DOHH2 (cell line): ENCODE results near the gene LAMB3.

Experiments used
- H3F3A ChIP-seq: fragments of 200-600 bp; sonication (generic), shearing (Covaris generic); 2 replicates; pipeline ENCODE4 v1.6.0; 2016; ENCODE audit warnings: antibody characterized with exemption, mild to moderate bottlenecking; ENCODE audit not compliant: control insufficient read depth, insufficient read depth
- H3K27ac ChIP-seq: fragments of 200-600 bp; sonication (generic); 2 replicates; pipeline ENCODE4 v1.5.1; 2014; ENCODE audit warnings: low read depth, mild to moderate bottlenecking, low read length, moderate library complexity
- H3K27me3 ChIP-seq: fragments of 200-600 bp; sonication (generic); 2 replicates; pipeline ENCODE4 v1.6.1; 2014; ENCODE audit warnings: mild to moderate bottlenecking, low read length, mixed read lengths; ENCODE audit not compliant: control insufficient read depth
- H3K36me3 ChIP-seq: fragments of 200-600 bp; sonication (generic); 2 replicates; pipeline ENCODE4 v1.6.1; 2014; ENCODE audit warnings: mild to moderate bottlenecking, low read length, moderate library complexity, mixed read lengths; ENCODE audit not compliant: control insufficient read depth
- H3K4me1 ChIP-seq: fragments of 200-600 bp; sonication (generic); 2 replicates; pipeline ENCODE4 v1.6.1; 2014; ENCODE audit warnings: mild to moderate bottlenecking, low read length, mixed read lengths; ENCODE audit not compliant: control insufficient read depth
- H3K4me2 ChIP-seq: fragments of 200-600 bp; sonication (generic); 2 replicates; pipeline ENCODE4 v1.6.0; 2014; ENCODE audit warnings: mild to moderate bottlenecking, low read length, moderate library complexity
- H3K4me3 ChIP-seq: fragments of 200-600 bp; sonication (generic); 2 replicates; pipeline ENCODE4 v1.5.1; 2014; ENCODE audit warnings: mild to moderate bottlenecking, low read length, mixed read lengths
- H3K79me2 ChIP-seq: fragments of 200-600 bp; sonication (generic); 2 replicates; pipeline ENCODE4 v1.6.1; 2014; ENCODE audit warnings: mild to moderate bottlenecking, low read length, mixed read lengths; ENCODE audit not compliant: control insufficient read depth
- H3K9me2 ChIP-seq: fragments of 200-600 bp; sonication (generic); replicated peaks from 2 replicates; pipeline ENCODE4 v1.6.1; 2014; ENCODE audit warnings: mild to moderate bottlenecking, low read length, mixed read lengths; ENCODE audit not compliant: control insufficient read depth
- H3K9me3 ChIP-seq: fragments of 200-600 bp; sonication (generic); 2 replicates; pipeline ENCODE4 v1.6.1; 2014; ENCODE audit warnings: antibody characterized with exemption, low read length, mixed read lengths; ENCODE audit not compliant: control insufficient read depth, insufficient read depth
- H4K20me1 ChIP-seq: fragments of 200-600 bp; sonication (generic); 2 replicates; pipeline ENCODE4 v1.6.0; 2014; ENCODE audit warnings: low read depth, mild to moderate bottlenecking, antibody characterized with exemption, low read length, moderate library complexity; ENCODE audit not compliant: control insufficient read depth, insufficient read depth
- EZH2phosphoT487 ChIP-seq: fragments of 200-600 bp; sonication (generic); IDR thresholded peaks from 2 replicates; pipeline ENCODE4 v1.6.1; 2017; ENCODE audit warnings: borderline replicate concordance, mild to moderate bottlenecking, antibody characterized with exemption, low read length, moderate library complexity, mixed read lengths
- TF ChIP-seq, protein P1 (sequence below): fragments of 200-600 bp; sonication (generic); IDR thresholded peaks from one replicate; pipeline ENCODE4 v1.5.1; 2014; ENCODE audit warnings: antibody characterized with exemption, mild to moderate bottlenecking, low read depth, low read length; ENCODE audit not compliant: poor library complexity, severe bottlenecking

Gene LAMB3

DNA sequence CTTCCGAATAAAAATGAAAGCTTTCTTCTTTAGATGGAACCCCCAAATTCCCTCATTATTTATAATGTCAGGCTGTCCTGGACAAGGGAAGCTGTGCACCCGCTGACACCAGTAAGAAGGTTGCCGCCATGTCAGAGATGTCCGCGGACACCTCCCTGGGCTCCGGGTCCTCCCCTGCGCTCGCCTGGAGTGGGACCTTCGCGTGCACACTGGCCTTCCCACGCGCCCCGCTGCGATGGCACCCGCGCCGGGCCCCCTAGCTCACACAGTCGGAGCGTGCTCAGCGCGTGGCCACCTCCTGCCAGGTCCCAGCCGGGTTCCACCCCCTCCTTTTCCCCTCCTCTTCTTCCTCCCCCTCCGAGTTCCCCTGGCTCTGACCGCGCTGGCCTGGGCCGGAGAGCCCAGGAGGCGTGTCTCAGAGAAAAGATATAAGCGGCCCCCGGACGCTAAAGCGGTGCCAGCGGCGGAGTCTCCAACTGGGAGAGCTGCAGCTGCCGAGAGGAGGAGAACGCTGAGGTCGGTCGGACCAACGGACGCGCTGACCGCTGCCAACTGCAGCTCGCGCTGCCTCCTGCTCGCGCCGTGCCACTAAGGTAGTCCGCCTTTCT is 22.8 kb upstream of the LAMB3 start, which contains the start of gene G0S2:
G0S2 (plus strand) TSS at position 456 of the 608 bp plus-strand sequence. CDS start 273 bp downstream, outside the sequence.
- Histone ChIP-seq H3F3A (no peaks in the 10 kb centered on the region), H3K9me3 (no peaks in the 10 kb centered on the region), H3K4me3 (no peak within 1 kb of the TSS), H3K9me2 (no peaks in the 10 kb centered on the region), H3K27me3 (peaks cover 6% of the 10 kb centered on the region; the same call in 1 of the 2 replicates), H4K20me1 (no peaks in the 10 kb centered on the region), H3K4me1 (no peaks in the 10 kb centered on the region), H3K79me2 (no peaks in the 10 kb centered on the region), H3K27ac (no peak within 1 kb of the TSS), H3K36me3 (no peaks in the 10 kb centered on the region), H3K4me2 (no peak within 1 kb of the TSS)
- TF ChIP-seq EZH2phosphoT487: no peak
- TF ChIP-seq, protein P1, sequence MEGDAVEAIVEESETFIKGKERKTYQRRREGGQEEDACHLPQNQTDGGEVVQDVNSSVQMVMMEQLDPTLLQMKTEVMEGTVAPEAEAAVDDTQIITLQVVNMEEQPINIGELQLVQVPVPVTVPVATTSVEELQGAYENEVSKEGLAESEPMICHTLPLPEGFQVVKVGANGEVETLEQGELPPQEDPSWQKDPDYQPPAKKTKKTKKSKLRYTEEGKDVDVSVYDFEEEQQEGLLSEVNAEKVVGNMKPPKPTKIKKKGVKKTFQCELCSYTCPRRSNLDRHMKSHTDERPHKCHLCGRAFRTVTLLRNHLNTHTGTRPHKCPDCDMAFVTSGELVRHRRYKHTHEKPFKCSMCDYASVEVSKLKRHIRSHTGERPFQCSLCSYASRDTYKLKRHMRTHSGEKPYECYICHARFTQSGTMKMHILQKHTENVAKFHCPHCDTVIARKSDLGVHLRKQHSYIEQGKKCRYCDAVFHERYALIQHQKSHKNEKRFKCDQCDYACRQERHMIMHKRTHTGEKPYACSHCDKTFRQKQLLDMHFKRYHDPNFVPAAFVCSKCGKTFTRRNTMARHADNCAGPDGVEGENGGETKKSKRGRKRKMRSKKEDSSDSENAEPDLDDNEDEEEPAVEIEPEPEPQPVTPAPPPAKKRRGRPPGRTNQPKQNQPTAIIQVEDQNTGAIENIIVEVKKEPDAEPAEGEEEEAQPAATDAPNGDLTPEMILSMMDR: no peak

DNA sequence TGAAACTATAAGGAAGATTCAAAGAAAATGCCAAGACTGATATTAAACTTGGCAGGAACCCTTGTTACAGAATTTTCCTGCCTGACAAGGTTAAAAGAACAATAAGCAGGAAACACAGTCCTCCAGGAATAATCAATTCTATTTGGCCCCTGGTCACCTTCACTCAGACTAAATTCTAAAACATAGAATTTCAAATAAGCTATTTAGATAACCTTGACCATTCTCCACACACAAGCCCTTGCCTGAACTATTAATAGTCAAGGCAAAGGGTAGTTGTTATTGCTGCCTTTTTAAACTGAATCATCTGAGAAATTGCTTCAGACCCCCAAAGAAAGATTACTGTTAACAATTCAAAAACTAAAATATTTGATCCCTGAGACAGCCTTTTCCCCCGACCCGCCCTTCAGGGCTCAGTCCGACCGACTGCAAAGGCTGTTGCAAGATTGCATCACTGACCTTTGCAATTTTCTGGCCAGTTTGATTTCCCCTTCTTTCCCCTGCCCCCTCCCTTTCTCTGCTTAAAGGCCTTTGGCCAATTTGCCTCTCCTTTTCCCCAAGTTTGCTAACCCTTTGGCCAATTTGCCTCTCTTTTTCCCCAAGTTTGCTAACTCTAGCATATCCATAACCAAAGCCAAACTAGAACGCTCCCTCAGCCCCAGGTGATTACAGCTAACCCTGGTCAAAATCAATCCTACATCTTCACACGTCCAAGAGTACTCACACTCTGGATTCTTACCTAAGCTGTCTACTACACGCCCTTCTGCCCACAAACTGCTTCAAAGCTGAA is 21.6 kb upstream of the LAMB3 start:
- TF ChIP-seq, protein P1: no peak
- TF ChIP-seq EZH2phosphoT487: no peak
- Histone ChIP-seq H3K79me2 (no peaks in the 10 kb centered on the region), H3K4me2 (no peak overlapping the region), H3K4me3 (no peak overlapping the region), H3K36me3 (no peaks in the 10 kb centered on the region), H3K4me1 (no peaks in the 10 kb centered on the region), H3K9me3 (no peaks in the 10 kb centered on the region), H3K9me2 (no peaks in the 10 kb centered on the region), H3K27ac (no peak overlapping the region), H3F3A (no peaks in the 10 kb centered on the region), H3K27me3 (peaks cover 4% of the 10 kb centered on the region; the same call in 1 of the 2 replicates), H4K20me1 (no peaks in the 10 kb centered on the region)

DNA sequence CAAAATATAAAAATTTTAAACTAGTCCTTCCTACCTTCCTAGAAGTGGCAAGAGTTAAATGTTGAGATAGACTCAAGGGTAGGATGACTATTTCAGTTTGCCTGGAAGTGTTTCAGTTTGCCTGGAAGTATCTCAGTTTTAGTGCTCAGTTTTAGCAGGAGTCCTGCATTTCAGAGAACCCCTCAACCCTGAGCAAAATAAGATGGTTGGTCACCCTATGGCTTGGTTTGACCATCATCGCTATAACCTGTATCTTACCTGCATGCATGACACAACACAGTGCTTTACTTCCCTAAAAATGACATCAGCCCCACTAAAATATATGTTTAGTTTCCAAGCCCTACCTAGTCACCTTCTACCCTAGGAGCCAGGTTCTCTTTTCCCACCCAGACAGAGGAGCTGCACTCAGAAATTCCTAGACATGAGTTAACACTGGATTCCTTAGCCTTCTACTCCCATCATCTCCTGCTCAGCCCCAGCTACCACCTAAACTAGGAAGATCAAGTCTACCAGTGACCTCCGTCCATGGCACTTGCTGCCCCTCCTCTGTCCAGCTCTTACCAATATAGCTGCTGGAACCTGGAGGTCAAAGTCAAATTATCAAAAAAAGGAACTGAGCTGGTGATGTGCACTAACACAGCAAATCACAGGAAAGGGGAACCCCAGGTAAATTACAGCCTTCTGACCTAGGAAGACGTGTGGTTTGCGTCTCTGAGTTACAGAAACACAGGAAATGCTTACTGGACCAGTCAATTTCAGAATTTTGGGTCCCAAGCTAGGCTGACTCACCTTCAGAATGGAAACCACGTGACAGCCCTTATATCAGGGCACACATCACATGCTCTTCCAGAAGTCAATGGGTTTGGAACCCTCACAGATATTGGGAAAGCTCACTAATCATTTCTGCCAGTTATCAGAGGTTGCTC is 20.7 kb upstream of the LAMB3 start:
- H3K4me2 ChIP-seq: no peak overlapping the region

More for the DNA sequence above, 20.7 kb upstream of the LAMB3 start:
- Histone ChIP-seq H3K4me3 (no peak overlapping the region), H3K36me3 (no peaks in the 10 kb centered on the region), H4K20me1 (no peaks in the 10 kb centered on the region), H3K4me1 (no peaks in the 10 kb centered on the region), H3F3A (no peaks in the 10 kb centered on the region), H3K9me3 (no peaks in the 10 kb centered on the region), H3K27ac (no peak overlapping the region), H3K27me3 (no peaks in the 10 kb centered on the region; the same call in 1 of the 2 replicates), H3K79me2 (no peaks in the 10 kb centered on the region), H3K9me2 (no peaks in the 10 kb centered on the region)
- TF ChIP-seq, protein P1: no peak
- TF ChIP-seq EZH2phosphoT487: no peak
